Measurements from ENCODE around the gene LINC01488.

The LINC01488 gene

DNA sequence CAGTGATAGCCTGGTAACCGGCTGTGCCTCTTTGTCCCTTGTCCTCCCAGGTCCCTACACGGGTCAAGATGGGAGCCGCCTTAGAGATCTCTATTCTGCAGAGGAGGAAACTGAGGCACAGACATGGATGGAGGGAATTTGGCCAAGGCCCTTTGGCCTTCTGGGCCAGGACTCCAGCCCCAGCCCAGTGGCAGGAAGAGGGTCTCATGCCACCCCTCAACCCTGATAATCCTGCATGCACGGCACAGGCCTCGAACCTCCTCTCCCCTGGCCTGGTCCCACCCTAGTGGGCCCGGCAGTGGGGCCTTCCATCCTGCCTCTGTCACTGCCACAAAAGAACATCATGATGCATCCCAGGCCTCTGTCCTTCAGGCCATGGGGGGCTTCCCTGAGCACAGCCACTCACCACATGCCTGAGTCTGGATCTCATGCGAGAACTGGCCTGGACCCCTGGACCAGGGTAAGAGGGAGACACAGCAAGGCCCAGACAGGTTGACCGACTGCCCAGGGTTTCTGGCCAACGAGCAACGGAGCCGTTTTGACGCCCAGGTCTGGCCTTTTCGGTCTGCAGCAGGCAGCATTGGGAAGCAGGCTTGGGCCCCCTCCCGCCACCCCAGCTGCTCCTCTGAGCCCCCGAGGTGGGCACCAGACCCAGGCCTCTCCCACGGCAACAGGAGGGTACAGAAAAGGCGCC lies 6.5 kb downstream of the LINC01488 start:
- DNase-seq, result no peak
- in situ Hi-C loops (cut with HindIII; ENCODE audit: low pct_ligation_motif_present, low pct_unique_long_range_greater_than_20kb, low sequenced_read_pairs), result no loop called here

DNA sequence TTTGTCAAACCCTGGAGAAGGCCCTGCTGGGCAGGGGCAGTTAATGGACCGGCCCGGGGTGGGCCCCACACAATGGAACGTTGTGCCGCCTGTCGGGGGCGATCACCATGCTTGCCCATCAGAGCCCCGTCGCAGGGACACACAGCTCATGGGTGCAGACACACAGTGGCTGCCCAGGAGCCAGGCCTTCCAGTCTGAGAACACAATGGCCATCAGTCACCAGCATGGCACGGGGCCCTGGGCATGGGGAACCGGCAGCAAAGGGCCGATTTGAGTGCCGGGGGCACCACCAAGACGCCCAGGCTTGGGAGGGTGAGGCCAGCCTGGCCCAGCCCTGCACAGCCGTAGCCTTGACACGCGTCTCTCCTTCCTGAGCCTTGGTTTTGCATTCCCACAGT lies 7.1 kb downstream of the LINC01488 start:
- DNase-seq, result no peak
- in situ Hi-C loops (cut with HindIII; ENCODE audit: low pct_ligation_motif_present, low pct_unique_long_range_greater_than_20kb, low sequenced_read_pairs), result no loop called here

DNA sequence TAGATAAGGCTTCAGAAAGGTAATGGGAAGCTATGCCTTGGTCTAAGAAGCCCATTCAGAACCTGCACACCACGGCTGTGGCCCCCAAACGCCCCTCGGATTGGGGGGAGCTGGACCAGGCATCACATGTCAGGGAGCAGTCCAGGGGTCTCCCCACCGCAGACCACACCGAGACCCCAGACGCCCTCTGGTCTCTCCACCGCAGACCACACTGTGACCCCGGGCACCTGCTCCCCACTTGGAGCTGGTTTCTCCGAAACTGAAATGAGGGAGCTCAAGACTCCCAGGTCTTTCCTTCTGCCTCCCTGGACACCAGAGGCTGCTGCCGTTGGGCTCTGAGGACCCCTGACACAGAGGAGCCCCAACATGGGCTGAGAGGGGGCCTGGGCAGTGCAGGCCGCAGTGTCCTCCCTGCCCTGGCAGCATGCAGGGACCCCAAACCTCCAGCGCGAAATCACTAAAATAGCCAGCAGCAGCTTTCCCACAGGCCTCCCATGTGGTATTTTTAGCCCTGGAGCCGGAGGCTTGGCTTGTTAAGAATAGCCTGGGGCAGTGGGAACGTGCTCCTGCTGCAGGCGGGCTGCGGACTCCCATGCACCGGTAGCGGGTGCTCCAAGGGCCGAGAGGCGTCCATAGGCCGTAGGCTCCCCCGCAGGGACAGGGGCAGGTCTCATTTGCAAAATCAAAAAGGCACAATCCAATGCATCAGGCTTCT lies 7.7 kb downstream of the LINC01488 start:
- in situ Hi-C loops (cut with HindIII; ENCODE audit: low pct_ligation_motif_present, low pct_unique_long_range_greater_than_20kb, low sequenced_read_pairs), result no loop called here
- no peak for DNase-seq

DNA sequence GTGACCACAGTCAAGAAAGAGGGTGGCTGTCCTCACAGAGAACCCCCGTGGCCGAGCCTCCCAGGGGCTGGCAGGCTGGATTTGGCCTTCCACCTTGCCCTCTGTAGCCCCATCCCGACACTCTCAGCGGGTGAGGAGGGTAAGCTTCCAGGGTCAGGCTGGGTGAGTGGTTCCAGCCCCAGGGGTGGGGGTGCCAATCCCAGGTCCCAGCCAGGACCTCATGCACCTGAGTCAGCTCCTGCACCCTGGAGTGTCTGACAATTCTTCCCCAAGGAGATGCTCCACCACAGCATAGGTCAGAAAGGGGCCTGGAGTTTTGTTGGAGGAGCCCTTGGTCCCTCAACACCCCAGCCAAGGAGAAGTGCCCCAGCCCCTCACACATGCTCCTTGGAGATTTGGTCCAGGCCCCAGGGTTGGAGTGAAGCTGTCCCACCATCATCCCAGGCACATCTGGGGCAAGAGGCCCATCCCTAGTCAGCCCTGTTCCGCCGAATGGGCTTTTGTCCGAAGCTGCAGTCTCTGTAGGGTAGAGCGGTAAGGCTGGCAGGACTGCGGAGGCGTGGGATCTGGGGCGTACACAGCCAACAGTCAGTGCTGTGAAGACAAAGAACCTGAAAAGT lies 8.4 kb downstream of the LINC01488 start:
- in situ Hi-C loops (cut with HindIII; ENCODE audit: low pct_ligation_motif_present, low pct_unique_long_range_greater_than_20kb, low sequenced_read_pairs), result no loop called here
- no peak for DNase-seq

DNA sequence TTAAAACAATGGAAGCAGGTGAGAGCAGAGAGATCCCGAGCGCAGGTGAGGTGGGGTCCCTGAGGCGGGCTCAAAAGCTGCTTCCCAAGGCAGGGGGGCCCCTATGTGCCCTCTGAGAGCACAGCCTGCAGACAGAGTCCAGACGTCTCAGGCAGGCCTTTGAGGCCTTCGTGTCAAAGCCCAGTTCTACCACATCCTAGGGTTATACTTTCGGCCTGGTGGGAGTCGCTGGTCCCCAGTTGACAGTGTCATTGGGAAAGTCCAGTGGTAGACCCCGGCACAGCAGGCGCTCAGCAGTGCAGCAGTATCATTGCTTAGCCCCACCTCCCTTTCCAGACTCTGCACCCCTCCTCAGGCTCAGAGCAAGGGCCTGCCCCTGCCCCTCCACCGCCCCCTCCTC lies 9.1 kb downstream of the LINC01488 start:
- in situ Hi-C loops (cut with HindIII; ENCODE audit: low pct_ligation_motif_present, low pct_unique_long_range_greater_than_20kb, low sequenced_read_pairs), result no loop called here
- DNase-seq, result no peak

DNA sequence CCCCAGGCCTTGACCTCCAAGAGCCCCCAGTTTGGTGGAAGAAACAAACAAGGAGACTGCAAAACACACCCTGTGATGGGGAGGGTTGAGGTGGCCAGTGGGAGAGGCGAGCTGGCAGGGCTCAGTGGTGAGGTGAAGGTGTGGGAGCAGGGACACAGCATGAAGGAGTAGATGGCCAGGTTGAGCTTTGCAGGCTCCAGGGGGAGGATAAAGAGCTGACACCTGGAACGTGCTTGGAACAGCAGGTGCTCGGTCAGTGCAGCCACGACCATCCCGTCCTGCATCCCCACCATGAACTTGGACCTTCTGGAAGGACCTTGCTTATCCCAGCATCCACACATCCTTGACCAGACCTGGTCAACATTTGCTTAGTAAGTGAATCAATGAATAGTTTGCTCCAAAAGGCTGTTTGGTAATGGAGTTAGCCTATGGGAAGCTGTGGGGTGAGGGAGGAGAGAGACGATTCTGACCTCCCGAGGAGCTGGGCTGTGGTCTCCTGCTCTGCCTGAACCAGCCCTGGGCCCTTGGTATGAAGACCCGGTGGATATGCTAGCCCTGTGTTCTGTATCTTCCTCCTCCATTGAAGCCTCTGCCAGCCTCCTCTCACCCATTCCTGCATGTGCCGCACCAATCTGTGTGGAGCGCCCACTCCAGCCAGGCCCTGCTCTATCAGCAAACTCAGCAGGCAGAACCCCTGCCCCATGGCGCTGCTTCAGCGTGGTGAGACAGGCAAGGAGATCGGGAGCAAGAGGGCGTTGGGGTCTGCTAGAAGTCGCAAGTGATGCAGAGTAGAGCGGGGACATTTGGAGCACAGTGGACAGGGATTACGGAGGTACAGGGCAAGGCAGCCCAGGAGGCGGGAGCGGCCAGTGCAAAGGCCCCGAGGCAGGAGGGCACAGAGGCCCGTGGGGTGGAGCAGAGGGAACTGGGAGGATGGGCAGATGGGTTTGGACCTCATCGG lies 9.9 kb downstream of the LINC01488 start:
- in situ Hi-C loops (cut with HindIII; ENCODE audit: low pct_ligation_motif_present, low pct_unique_long_range_greater_than_20kb, low sequenced_read_pairs), result no loop called here
- no peak for DNase-seq

DNA sequence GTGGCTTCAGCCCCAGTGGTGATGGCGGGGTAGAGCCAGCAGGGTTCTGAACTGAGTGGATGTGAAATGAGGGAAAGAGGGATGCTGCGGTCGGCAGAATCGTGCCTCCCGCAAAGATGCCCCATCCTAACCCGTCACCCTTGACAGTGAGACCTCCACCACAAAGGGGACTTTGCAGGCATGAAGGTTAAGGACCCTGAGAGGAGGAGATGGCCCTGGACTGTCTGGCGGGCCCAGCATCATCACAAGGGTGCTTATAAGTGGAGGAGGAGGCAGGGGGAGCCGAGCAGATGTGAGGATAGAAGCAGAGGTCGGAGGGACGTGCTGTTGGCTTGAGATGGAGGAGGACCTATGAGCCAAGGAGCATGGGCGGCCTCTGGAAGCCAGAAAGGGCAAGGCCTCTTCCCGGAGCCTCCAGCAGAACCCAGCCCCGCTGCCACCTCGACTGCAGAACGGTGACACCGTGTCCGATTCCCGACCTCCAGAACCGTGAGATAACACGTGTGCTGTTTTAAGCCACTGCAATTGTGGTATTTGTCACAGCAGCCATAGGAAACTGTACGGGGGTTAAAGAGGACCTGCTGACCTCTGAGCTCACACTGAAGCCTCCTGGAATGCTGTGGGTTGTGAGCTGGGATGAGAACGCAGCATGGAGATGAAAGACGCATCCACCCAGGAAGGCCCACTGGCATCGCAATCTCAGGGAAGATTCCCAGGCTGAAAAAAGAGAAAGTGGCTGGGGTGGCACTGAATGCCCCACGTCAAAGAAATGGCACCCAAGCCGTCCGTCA lies 10.9 kb downstream of the LINC01488 start:
- in situ Hi-C loops (cut with HindIII; ENCODE audit: low pct_ligation_motif_present, low pct_unique_long_range_greater_than_20kb, low sequenced_read_pairs), result no loop called here
- no peak for DNase-seq

DNA sequence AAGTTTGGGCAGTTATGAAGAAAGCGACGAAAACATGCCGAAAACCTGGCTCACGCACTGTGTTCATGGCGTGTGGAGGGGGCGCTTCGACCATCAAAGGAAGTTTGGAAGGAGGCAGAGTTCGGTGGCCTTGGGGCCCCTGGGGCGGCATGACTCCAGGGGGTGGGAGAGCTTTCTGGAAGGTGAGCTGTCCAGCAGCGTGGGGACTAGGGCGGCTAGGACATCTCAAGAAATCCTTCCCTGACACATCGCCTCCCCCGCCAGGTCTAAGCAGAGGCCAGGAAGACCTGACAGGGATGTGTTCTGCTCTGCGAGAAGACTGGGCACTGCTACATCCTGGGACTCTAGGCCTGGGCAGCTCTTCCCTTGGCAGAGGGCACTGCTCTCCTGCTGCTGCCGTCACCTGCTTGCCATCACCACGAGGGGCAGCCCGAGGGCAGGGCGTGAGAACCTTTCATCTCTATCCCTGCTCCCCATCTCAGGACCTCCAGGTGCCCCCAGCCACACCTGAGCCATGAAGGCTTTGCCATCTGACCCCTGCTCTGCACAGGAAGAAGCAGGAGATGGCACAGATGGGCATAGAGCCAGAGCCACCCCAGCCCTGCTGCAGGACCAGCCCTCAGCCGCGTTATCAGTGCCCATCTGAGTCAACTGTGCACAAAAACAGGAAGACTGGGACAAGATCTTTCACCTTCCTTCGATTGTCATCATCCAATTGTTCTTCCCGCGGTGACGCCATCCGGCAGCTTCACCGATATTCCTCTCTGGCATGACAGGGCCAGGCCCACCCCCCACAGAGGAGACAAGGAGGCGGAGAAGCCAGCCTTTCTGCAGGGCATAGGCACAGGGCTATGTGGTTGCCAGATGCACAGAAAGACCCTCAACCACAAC lies 12.7 kb downstream of the LINC01488 start:
- in situ Hi-C loops (cut with HindIII; ENCODE audit: low pct_ligation_motif_present, low pct_unique_long_range_greater_than_20kb, low sequenced_read_pairs), result no loop called here

DNA sequence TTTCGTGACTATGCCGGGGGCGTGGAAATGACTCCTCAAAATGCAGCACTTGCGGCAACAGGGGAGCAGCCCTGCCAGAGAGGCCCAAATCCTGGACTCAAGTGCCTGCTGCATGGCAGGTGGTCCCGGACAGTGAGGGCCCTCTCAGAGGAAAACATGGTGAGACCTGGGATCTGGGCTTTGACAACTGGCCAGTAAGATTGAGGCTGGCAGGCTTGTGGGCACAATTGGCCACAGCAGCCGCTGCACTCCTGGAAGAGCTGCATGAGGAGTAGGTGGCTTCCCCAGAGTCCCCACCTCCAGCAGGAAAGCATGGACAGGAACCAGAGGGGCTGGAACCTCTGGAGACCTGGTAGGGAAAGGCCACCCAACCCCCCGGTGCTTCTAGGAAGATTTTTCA lies 13.4 kb downstream of the LINC01488 start:
- DNase-seq, result no peak
- in situ Hi-C loops (cut with HindIII; ENCODE audit: low pct_ligation_motif_present, low pct_unique_long_range_greater_than_20kb, low sequenced_read_pairs), result no loop called here

More for the DNA sequence above, 12.7 kb downstream of the LINC01488 start:
- DNase-seq, result no peak

DNA sequence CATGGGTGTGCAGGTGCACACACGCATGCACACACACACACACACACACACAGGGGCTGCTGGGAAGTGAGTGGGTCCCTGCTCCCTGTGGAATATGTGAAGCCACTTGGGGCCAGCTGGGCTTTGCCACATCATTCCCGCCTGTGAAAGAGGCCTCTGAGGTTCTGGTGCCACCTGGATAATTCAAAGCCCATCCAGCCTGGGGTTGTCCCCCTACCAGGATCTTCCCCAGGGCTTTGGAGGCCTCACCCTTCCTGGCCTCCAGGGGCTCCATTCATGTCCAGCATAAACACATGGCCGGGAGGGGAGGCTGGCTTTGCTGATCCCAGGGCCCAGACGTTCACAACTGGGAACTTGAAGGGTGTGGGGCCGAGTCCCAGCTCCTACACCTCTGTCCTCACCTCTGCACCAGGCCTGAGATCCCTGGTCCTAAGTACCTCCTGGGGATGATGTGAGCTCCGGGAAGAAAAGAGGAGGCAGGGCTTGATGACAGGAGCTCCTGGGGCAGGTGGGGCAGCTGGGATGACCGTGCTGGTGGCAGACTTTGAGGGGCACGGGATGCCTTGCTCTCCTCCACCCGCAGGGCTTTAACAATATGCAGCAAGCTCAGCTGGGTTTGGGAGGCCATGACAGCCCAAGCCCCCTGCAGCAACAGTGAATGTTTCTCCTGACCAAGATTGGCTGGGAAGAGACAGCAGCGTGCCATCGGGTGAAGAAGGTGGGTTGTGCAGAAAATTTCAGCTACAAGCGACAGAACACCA lies 14.2 kb downstream of the LINC01488 start:
- in situ Hi-C loops (cut with HindIII; ENCODE audit: low pct_ligation_motif_present, low pct_unique_long_range_greater_than_20kb, low sequenced_read_pairs), result no loop called here
- no peak for DNase-seq

DNA sequence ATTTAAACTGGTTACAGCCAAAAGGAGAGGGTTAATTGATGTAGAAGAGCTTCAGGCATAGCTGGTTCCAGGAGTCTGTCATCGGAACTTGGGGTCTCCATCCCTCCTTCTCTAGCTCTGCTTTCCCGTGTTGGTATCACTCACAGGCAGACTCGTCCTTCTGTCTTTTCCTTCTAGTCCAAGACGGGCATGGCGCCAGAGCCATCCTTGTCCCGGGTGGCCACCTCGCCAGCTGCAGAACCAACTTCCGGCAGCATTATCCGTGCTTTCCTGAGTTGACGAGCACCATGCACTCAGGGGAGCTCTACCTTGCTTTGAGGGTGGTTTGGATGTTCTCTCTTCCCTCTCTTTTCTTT lies 14.7 kb downstream of the LINC01488 start:
- in situ Hi-C loops (cut with HindIII; ENCODE audit: low pct_ligation_motif_present, low pct_unique_long_range_greater_than_20kb, low sequenced_read_pairs), result no loop called here
- DNase-seq, result no peak

DNA sequence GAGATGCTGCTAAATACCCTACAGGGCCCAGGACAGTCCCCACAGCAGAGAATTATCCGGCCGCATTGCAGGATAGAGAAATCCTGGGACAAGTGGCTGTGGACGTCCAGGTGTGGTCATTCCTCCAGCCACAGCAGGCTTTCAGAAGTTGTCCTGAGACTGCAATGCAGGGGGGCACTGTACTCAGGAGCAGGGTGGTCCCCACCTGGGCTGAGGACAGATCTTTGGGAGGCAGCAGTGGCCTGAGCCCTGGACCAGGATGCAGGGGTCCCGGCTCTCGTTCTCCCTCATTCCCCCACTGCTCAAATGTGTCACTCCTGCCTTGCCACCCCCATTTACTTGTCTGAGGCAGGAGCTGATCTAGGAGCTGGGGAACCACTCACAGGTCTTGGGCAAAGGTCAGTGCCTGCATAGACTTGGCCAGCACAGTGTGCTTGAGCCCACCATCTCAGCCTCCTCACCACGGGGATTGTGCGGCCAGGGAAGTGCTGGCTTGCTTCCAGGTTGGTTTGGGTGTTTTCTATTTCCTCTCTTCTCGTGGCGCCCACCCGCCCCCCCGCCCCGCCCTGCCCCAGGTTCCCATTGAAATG lies 15.3 kb downstream of the LINC01488 start:
- in situ Hi-C loops (cut with HindIII; ENCODE audit: low pct_ligation_motif_present, low pct_unique_long_range_greater_than_20kb, low sequenced_read_pairs), result no loop called here
- DNase-seq, result no peak

DNA sequence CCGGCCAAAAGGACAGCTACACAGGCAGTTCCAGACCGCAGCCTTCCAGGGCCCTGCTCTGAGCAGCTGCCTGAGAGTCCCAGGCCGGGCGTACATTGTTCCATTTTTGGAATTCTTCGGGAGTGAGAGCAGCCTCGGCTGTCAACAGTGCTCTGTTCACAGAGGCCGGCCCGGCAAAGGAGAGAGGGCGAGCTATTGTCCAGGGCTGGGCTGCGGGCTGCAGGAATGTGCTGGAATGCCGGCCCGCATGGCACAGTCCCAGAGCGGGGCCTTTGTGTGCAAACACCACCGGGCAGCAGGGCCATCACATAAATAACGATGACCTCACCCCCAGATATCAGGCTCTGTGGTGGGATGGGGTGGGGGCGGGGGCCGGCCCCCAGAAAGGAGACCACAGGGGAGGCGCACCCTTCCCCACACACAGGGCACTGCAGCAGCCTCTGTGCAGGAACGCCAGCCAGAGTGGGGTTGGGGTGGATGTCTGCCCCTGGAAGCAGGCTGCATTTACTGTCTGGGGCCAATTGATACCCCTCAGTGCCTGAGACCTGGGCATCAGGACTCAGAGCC lies 15.8 kb downstream of the LINC01488 start:
- in situ Hi-C loops (cut with HindIII; ENCODE audit: low pct_ligation_motif_present, low pct_unique_long_range_greater_than_20kb, low sequenced_read_pairs), result no loop called here
- DNase-seq, result peak; percentile 94

DNA sequence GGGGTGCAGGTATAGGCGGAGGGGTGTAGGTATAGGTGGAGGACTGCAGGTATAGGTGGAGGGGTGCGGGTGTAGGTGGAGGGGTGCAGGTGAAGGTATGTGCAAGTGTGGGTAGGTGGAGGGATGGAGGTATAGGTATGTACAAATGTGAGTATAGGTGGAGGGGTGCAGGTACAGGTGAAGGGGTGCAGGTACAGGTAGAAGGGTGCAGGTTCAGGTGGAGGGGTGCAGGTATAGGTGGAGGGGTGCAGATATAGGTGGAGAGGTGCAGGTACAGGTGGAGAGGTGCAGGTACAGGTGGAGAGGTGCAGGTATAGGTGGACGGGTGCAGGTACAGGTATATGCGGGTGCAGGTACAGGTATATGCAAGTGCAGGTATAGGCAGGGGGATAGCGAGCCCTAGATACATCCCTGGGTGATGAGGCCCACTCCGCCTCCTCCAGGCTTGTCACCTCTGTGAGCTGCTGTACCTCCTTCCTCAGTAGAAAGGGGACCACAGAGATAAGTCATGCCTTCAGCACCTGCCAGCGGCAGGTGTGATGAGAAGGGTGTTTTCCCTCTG lies 17.2 kb downstream of the LINC01488 start:
- no peak for DNase-seq
- in situ Hi-C loops (cut with HindIII; ENCODE audit: low pct_ligation_motif_present, low pct_unique_long_range_greater_than_20kb, low sequenced_read_pairs), result no loop called here

DNA sequence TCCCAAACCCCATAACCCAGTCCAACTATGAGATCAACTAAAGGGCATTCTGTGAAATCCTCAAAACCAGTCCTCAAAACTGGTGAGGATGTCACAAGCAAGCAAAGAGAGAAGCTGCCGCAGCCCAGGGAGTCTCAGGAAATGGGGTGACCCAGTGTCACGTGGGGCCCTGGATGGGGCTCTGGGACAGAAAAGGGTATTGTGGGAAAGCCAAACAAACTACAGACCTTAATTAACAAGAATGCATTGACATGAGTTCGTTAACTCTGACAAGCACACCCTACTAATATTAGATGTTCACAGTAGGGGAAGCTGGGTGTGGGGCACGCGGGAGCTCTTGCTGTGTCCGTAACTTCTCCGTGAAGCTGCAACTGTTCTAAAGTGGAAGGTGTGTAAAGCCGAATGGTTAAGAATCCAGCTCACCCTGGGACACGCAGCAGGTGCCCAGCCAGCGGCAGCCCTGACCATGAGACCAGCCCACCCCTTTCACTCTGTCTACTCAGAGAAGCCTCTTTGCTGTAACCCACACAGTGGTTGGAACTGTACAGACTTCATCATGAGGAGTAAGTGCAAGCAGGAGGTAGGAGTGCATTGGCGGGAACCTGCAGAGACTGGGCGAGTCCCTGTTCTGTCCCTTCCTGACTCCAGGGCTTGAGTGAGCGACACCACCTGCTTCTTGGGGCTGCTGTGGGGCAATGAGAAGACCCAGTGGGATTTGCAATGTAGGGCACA lies 17.9 kb downstream of the LINC01488 start:
- no peak for DNase-seq
- in situ Hi-C loops (cut with HindIII; ENCODE audit: low pct_ligation_motif_present, low pct_unique_long_range_greater_than_20kb, low sequenced_read_pairs), result no loop called here

Data from ACHN (cell line).